K562 (cell line): Measurements from ENCODE around the gene CLEC17A. TPM values are rescaled to one million over a fixed set of nuclear protein-coding genes. Genes with fewer than 3 reads are reported as not detected.

Experiments used
- ARID3A ChIP-seq: IDR thresholded peaks from 2 replicates; pipeline ENCODE4 v1.6.1; 2012; ENCODE audit warnings: low read depth, low read length, improper control_type of control experiment, borderline replicate concordance
- ATF1 ChIP-seq, 2 experiments: fragments of 450-650 bp in 1 of 2; IDR thresholded peaks; 2 replicates each; pipeline ENCODE4 v1.6.1; 2016; ENCODE audit warnings: missing compliant biosample characterization in 1 of 2, missing genetic modification characterization in 1 of 2
- CBX5 ChIP-seq: IDR thresholded peaks from 2 replicates; pipeline ENCODE4 v1.6.1; 2014; ENCODE audit warnings: low read depth, borderline replicate concordance
- FOXK1 ChIP-seq: sonication (generic); formaldehyde crosslinking; IDR thresholded peaks from 2 replicates; pipeline ENCODE4 v1.8.0; 2022; ENCODE audit warnings: missing genetic modification reagents, mild to moderate bottlenecking, borderline replicate concordance
- MAFG ChIP-seq: fragments of 450-650 bp; conservative IDR thresholded peaks from 2 replicates; pipeline ENCODE4 v1.6.1; 2016; ENCODE audit warnings: missing genetic modification characterization, missing compliant biosample characterization
- RBM17 ChIP-seq: fragments of 200-400 bp; formaldehyde crosslinking; IDR thresholded peaks from 2 replicates; pipeline ENCODE4 v1.6.1; 2017; ENCODE audit warnings: low read depth, mild to moderate bottlenecking, low read length, borderline replicate concordance
- TAF7 ChIP-seq: fragments of 450-650 bp; IDR thresholded peaks from 2 replicates; pipeline ENCODE4 v1.6.1; 2016; ENCODE audit warnings: missing genetic modification characterization, missing compliant biosample characterization
- TEAD4 ChIP-seq, 2 experiments: sonication (generic) in 1 of 2; formaldehyde crosslinking in 1 of 2; IDR thresholded peaks; 2 replicates each; pipeline versions ENCODE4 v1.6.1 to v1.8.0; 2012 to 2022; ENCODE audit warnings: borderline replicate concordance in 1 of 2, inconsistent platforms in 1 of 2, low read length in 1 of 2, mild to moderate bottlenecking in 1 of 2, missing genetic modification reagents in 1 of 2
- TRIM25 ChIP-seq: fragments of 450-650 bp; IDR thresholded peaks from 2 replicates; pipeline ENCODE4 v1.7.0; 2016; ENCODE audit warnings: borderline replicate concordance
- ZBTB40 ChIP-seq, 2 experiments: fragments of 450-650 bp in 1 of 2; sonication (generic) in 1 of 2; formaldehyde crosslinking in 1 of 2; IDR thresholded peaks; 2 replicates each; pipeline versions ENCODE4 v1.7.1 to v1.9.0; 2016 to 2022; ENCODE audit warnings: inconsistent platforms in 1 of 2, mild to moderate bottlenecking in 1 of 2, missing genetic modification reagents in 1 of 2
- ZNF740 ChIP-seq, 3 experiments: fragments of 200-800 bp in 1 of 3; sonication (Bioruptor generic) in 1 of 3; sonication (generic) in 1 of 3; formaldehyde crosslinking in 1 of 3; IDR thresholded peaks; 2 replicates each; pipeline versions ENCODE4 v1.6.1 to v1.8.0; 2016 to 2022; ENCODE audit warnings: mild to moderate bottlenecking in 2 of 3, missing compliant biosample characterization in 2 of 3, missing genetic modification characterization in 2 of 3, missing genetic modification reagents in 1 of 3
- polyA plus RNA-seq, 8 experiments: library from polyadenylated mRNA; depleted of rRNA in 4 of 8; stranded (reverse) in 5 of 8; unstranded in 3 of 8; fragments of >200 nt; fragmentation: Nextera tagmentation in 2 of 8; fragmentation: Illumina TruSeq in 1 of 8; extraction: Ambion mirVana in 2 of 8; extraction: Trizol in 1 of 8; gene quantifications; 2 replicates each; pipeline versions ENCODE4 v1.2.1 to v1.2.3, GENCODE V29; 2011 to 2014; ENCODE audit warnings: inconsistent platforms in 1 of 8, missing spikeins in 1 of 8
- total RNA-seq, 7 experiments: library from RNA; depleted of rRNA in 6 of 7; stranded (reverse); fragments of >200 nt in 6 of 7; fragmentation: Illumina TruSeq in 2 of 7; extraction: Trizol in 2 of 7; gene quantifications; 2 replicates each; pipeline versions ENCODE4 v1.2.1 to v1.2.3, GENCODE V29; 2011 to 2021; ENCODE audit warnings: low replicate concordance in 1 of 7

CLEC17A gene
- total and polyA plus RNA-seq, 9 of the 15 experiments (the other 6 are each of a cell fraction or from before 2014, with no cell fraction given) = 0.03 TPM; not detected in 8

GRCh38 chr19:14556662-14557188 lies 26.2 kb upstream of the CLEC17A start (continued):
- TF ChIP-seq ZBTB40 (IDR thresholded peaks at IDR 0.05) = no peak
- no peak for TF ChIP-seq ZBTB40 (CRISPR knock-in tag; IDR thresholded peaks at IDR 0.05)
- TF ChIP-seq ARID3A = no peak
- TF ChIP-seq ATF1 (CRISPR knock-in tag; IDR thresholded peaks at IDR 0.05) = no peak
- peak; percentile 41; the same call in 1 of the 2 replicates for TF ChIP-seq ATF1 (tag; IDR thresholded peaks at IDR 0.05)
- TF ChIP-seq FOXK1 = 0 out of 2 replicates have a peak, but pooled peaks have one; percentile 73
- no peak for TF ChIP-seq TRIM25
- no peak for TF ChIP-seq ZNF740 (CRISPR knock-in tag; IDR thresholded peaks at IDR 0.05)
- TF ChIP-seq ZNF740 (tag; IDR thresholded peaks at IDR 0.05) = no peak
- TF ChIP-seq CBX5 = peak; percentile 35; the same call in 1 of the 2 replicates
- no peak for TF ChIP-seq TAF7 (tag)
- no peak for TF ChIP-seq RBM17
- no peak; the same call in 1 of the 2 replicates for TF ChIP-seq TEAD4 (IDR thresholded peaks at IDR 0.05; ENCODE audit: low read length)
- no peak for TF ChIP-seq TEAD4 (CRISPR knock-in tag; IDR thresholded peaks at IDR 0.05; ENCODE audit: borderline replicate concordance)
- no peak for TF ChIP-seq MAFG (tag)
